Astrocyte of the cerebellum (primary cell): ENCODE measurements around the gene FGD2.

ENCODE experiments used
- DNase-seq: peaks from one replicate; pipeline ENCODE4 v3.0.0-alpha.2; 2011; ENCODE audit warnings: low read depth
- H3K4me3 ChIP-seq: 2 replicates; pipeline ENCODE4 v1.5.1; 2011; ENCODE audit warnings: mild to moderate bottlenecking, low read depth, low read length, moderate library complexity
- in situ Hi-C: cut with HindIII; loops from 2 replicates; pipeline ENCODE4 v1.10.0; 2017; ENCODE audit warnings: low sequenced_read_pairs
- TF ChIP-seq, protein P1 (sequence below): IDR thresholded peaks from 2 replicates; pipeline ENCODE4 v1.5.1; 2012; ENCODE audit warnings: low read length, low read depth, moderate library complexity, mild to moderate bottlenecking; ENCODE audit errors: missing control alignments

The FGD2 gene

DNA sequence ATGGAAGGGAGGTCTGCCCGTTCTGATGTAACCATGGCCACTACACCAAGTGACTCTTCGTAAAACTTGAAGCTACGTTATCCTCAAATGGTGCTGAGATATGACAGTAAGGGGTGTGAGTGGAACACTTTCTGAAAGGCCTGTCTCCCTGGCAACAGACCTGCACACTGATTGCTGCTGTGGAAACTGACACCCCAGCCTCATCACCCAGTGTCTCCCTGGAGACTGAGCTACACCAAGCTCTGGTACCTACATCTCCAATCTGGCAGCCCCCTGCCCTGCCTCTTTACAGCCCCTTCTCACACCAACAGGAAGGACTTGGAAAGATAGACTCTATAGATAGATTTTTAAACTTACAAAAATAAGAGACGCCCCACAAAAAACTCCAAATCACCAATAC is 37.7 kb upstream of the FGD2 start:
- in situ Hi-C loops = no loop called here
- no peak for DNase-seq
- H3K4me3 ChIP-seq = no peak overlapping the region
- TF ChIP-seq, protein P1, sequence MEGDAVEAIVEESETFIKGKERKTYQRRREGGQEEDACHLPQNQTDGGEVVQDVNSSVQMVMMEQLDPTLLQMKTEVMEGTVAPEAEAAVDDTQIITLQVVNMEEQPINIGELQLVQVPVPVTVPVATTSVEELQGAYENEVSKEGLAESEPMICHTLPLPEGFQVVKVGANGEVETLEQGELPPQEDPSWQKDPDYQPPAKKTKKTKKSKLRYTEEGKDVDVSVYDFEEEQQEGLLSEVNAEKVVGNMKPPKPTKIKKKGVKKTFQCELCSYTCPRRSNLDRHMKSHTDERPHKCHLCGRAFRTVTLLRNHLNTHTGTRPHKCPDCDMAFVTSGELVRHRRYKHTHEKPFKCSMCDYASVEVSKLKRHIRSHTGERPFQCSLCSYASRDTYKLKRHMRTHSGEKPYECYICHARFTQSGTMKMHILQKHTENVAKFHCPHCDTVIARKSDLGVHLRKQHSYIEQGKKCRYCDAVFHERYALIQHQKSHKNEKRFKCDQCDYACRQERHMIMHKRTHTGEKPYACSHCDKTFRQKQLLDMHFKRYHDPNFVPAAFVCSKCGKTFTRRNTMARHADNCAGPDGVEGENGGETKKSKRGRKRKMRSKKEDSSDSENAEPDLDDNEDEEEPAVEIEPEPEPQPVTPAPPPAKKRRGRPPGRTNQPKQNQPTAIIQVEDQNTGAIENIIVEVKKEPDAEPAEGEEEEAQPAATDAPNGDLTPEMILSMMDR = no peak

DNA sequence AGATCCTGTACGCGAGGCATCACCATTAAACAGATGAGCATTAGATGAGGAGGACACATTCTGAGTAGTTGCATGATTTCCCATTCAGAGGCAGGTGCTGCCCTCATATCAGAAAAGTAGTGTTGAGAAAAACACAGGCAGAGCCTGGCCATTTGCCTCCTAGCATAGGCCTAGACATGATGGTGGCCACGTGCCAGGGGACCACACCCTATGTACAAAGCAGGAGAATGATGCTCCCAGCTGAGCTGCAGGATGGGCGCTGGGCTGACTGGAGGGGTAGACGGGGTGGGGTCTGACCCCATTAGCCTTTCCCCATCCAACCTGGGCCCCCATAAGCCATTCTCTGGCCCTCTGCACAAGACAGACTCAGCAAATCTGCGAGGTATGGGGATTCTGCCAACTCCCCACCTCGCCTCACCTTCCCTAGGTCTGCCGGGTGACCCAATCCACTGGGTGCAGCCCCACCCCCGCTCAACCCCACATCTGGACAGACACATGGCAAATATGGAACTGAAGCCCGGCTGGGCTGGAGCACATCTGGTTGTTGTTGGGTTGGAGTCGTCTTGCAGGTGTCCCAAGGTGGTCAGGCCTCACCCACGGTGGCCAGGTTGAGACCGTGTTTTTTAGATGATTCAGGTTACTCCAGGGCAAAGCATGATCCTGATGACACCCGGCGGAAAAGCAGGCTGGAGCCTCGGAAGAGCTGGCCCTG is 37.0 kb upstream of the FGD2 start:
- DNase-seq = no peak
- TF ChIP-seq, protein P1 = no peak
- in situ Hi-C loops = no loop called here
- H3K4me3 ChIP-seq = no peak overlapping the region

DNA sequence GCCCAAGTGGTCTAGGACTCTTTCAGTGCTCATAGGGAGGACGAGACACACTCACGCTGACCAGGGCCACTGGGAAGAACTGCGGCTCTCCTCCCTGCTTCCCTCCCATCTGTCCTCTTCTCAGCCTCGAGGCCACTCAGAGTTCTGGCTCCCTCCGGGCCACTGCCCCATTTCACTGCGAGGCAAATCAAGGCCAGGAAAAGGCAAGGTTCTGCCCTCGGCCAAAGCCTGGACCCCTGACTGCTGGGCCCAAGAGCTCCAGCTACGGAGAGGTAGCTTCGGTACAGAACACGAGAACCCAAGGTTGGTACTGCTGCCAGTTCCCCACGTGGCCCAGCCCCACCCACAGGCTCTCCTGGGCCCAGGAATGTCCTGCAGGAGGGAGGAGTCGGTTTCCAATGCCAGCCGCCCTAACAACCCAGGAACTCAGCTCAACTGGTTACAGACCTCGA is 36.2 kb upstream of the FGD2 start:
- no peak for DNase-seq
- TF ChIP-seq, protein P1 = no peak
- in situ Hi-C loops = no loop called here
- no peak overlapping the region for H3K4me3 ChIP-seq

DNA sequence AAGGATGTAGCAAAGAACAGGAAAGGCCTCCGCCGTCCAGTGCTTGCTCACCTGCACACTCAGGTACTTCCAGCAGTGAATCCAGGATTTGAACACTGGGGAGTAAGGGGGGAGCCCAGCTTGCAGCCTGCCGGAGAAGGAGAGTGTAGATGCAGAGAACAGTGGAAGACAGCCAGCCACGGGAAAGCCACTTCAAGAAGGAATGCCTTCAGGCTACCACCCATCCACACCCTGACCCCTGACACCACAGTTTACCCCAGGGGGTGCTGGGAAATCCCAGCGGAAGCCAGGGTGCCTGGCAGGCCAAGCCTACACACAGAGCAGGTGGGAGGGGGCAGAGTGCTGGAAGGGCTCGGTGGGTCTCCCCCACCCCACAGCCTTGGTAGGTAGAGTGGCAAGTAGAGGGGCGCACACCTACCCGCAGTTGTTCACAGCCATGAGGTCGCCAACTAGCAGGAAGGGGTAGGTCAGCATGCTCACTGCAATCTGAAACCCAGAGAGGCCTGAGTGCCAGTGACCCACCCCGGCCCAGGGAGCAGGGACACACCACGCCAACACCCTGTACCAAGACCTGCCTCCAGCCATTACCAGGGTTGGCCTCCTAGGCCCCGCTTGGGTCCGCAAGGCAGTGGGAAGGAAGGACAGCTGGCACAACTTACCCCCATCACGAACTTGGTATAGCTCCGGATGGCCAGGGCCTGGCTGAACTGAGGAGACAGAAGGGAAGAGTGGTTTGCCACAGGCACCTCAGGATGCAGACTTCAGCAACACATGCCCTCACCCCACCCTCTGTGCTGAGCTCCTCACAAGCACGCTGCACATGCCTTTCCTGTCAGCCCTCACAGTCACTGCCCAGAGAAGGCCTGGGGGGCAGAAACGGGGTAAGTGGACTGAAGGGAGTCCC is 35.2 kb upstream of the FGD2 start:
- TF ChIP-seq, protein P1 = no peak
- H3K4me3 ChIP-seq = no peak overlapping the region
- in situ Hi-C loops = no loop called here
- DNase-seq = no peak

DNA sequence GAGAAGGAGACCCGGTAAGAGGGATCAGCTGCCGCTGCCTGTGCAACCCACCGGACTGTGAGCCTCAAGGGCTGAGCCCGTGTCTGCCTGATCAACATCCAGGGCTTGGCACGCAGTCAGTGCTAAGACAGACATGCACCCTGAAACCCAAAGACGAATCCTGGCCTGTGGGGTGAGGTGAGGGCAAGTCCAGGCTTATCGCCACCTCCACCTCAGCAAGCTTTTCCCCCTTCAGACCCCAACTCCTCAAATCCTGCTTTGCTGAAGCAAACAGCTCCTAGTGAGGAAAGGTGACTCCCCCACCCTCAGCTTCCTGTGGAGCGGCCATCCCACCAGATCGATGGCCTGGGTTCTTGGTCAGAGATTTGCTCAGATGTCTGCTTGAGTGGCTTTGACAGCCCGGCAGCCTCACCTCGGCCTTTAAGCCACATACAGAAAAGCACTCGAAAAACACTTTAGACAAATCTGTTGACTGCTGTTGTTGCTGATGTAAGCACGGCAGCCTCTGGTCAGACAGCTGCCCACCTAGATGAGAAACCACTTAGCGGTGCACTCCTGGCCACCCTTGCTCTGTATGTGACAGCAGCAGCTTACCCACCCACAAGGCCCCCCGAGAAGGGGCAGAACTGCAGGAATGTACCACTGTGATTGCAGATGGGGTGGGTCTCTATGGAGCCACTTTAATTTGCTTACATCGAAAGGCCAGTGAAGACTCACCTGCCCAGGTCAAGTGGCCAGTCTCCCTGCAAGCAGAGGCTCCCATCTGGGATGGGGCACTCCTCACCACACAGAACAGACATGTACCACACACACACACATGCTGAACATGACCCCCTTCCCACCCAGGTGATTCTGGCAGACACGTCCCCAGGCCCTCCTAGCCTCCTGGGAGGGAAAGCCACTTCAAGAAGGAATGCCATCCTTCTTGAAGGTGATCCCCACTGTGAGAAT is 34.3 kb upstream of the FGD2 start:
- in situ Hi-C loops = no loop called here
- no peak for DNase-seq
- H3K4me3 ChIP-seq = no peak overlapping the region
- TF ChIP-seq, protein P1 = no peak
